ENCODE measurements around the gene FADS2. TPM values are rescaled to one million over a fixed set of nuclear protein-coding genes. Genes with fewer than 3 reads are reported as not detected.

FADS2 gene
- total and polyA plus RNA-seq, 12 donors: 12.2 to 37.0 (median 23.5) TPM

GRCh38 chr11:61830237-61831105 lies 2.4 kb downstream of the FADS2 start:
- H3K9me3 ChIP-seq: no peaks in the 10 kb centered on the region
- H3K4me3 ChIP-seq: peak overlapping the region in 1 of 10 donors; percentile 6
- H3K4me1 ChIP-seq: peaks cover 15 to 82% (median 66%) of the 10 kb centered on the region in 9 donors
- no peak for ATAC-seq
- H3K27ac ChIP-seq: peak overlapping the region in 6 of 10 donors; percentile 10 to 94 (median 84)
- H3K36me3 ChIP-seq: no peaks in the 10 kb centered on the region
- intact Hi-C loops (cut with DNase I): loop anchor here in 2 of 10 donors (2.0 to 5.0 kb wide), 2 partner anchors 14 to 33 kb away; partner anchors contain the start of gene FADS1 (in 1 of the 2)
- TF ChIP-seq CTCF (IDR thresholded peaks at IDR 0.05): no peak
- no peak for DNase-seq
- peaks cover 0 to 11% (median 0%) of the 10 kb centered on the region in 7 donors for H3K27me3 ChIP-seq
- whole genome bisulfite sequencing, 2 donors: 51 to 59% methylated on average over 8 of the region's 8 CpGs

GRCh38 chr11:61832207-61832606 lies 4.1 kb downstream of the FADS2 start:
- no peaks in the 10 kb centered on the region for H3K36me3 ChIP-seq
- no peak for TF ChIP-seq CTCF (IDR thresholded peaks at IDR 0.05)
- intact Hi-C loops (cut with DNase I): loop anchor here in 1 of 10 donors (5.0 kb wide), 1 partner anchor 35 kb away; no protein-coding TSS in a partner anchor
- H3K27ac ChIP-seq: peak overlapping the region in 2 of 10 donors; percentile 13 to 82
- no peak overlapping the region for H3K4me3 ChIP-seq
- H3K4me1 ChIP-seq: peaks cover 15 to 82% (median 67%) of the 10 kb centered on the region in 9 donors
- peaks cover 0 to 11% (median 0%) of the 10 kb centered on the region in 7 donors for H3K27me3 ChIP-seq
- ATAC-seq: no peak
- 91 to 92% methylated on average over 4 of the region's 4 CpGs for WGBS, 2 donors
- no peak for DNase-seq
- H3K9me3 ChIP-seq: no peaks in the 10 kb centered on the region

- no peak for TF ChIP-seq CTCF (IDR thresholded peaks at IDR 0.05)
- H3K36me3 ChIP-seq: peaks cover 0 to 2% (median 0%) of the 10 kb centered on the region in 9 donors
- peak; percentile 41 to 43 for DNase-seq
- peak overlapping the region in 4 of 10 donors; percentile 3 to 82 (median 14) for H3K27ac ChIP-seq
- 37 to 45% methylated on average over 7 of the region's 7 CpGs for whole genome bisulfite sequencing, 2 donors
- H3K9me3 ChIP-seq: no peaks in the 10 kb centered on the region
- peaks cover 15 to 79% (median 62%) of the 10 kb centered on the region in 9 donors for H3K4me1 ChIP-seq
- H3K4me3 ChIP-seq: no peak overlapping the region
- intact Hi-C loops (cut with DNase I): loop anchor here in 1 of 10 donors (5.0 kb wide), 1 partner anchor 35 kb away; no protein-coding TSS in a partner anchor
- ATAC-seq: peak in 3 of 8 donors; percentile 7 to 51 (median 49)
- H3K27me3 ChIP-seq: peaks cover 0 to 11% (median 0%) of the 10 kb centered on the region in 7 donors
Observed at GRCh38 chr11:61832754-61833153, 4.7 kb downstream of the FADS2 start.

- intact Hi-C loops (cut with DNase I): loop anchor here in 1 of 10 donors (5.0 kb wide), 1 partner anchor 36 kb away; no protein-coding TSS in a partner anchor
- Histone ChIP-seq H3K27ac (peak overlapping the region in 5 of 10 donors; percentile 25 to 86 (median 66)), H3K4me3 (no peak overlapping the region), H3K4me1 (peaks cover 15 to 73% (median 55%) of the 10 kb centered on the region in 9 donors), H3K9me3 (no peaks in the 10 kb centered on the region), H3K36me3 (peaks cover 0 to 9% (median 0%) of the 10 kb centered on the region in 9 donors), H3K27me3 (peaks cover 0 to 8% (median 0%) of the 10 kb centered on the region in 7 donors)
- ATAC-seq (no peak), DNase-seq (no peak)
- 77 to 82% methylated on average over 11 of the region's 11 CpGs for WGBS, 2 donors
- no peak for TF ChIP-seq CTCF (IDR thresholded peaks at IDR 0.05)
Observed at GRCh38 chr11:61833471-61833870, 5.4 kb downstream of the FADS2 start.

All from heart right ventricle (tissue), 16 donors.